LNCaP clone FGC (cell line): ENCODE data around the gene PFDN4.
"Not testable (repeated sequence)": the region's sequence is repeated elsewhere in the genome, so short reads cannot be mapped to it uniquely, and the experiment has no call there.

Experiments
- DNase-seq: peaks from one replicate; pipeline ENCODE4 v3.0.0-alpha.2; 2011; ENCODE audit warnings: low read depth
- H3K4me3 ChIP-seq: 2 replicates; pipeline ENCODE4 v1.5.1; 2011; ENCODE audit warnings: mild to moderate bottlenecking, low read depth, low read length, control low read depth
- TF ChIP-seq, protein P1 (sequence below): IDR thresholded peaks from 2 replicates; pipeline ENCODE4 v1.5.1; 2012; ENCODE audit warnings: mild to moderate bottlenecking; ENCODE audit not compliant: control insufficient read depth, insufficient read depth; ENCODE audit errors: extremely low read depth

Gene PFDN4

GRCh38 chr20:54237116-54237943 lies 29.4 kb downstream of the PFDN4 start:
- no peak for DNase-seq
- TF ChIP-seq, protein P1, sequence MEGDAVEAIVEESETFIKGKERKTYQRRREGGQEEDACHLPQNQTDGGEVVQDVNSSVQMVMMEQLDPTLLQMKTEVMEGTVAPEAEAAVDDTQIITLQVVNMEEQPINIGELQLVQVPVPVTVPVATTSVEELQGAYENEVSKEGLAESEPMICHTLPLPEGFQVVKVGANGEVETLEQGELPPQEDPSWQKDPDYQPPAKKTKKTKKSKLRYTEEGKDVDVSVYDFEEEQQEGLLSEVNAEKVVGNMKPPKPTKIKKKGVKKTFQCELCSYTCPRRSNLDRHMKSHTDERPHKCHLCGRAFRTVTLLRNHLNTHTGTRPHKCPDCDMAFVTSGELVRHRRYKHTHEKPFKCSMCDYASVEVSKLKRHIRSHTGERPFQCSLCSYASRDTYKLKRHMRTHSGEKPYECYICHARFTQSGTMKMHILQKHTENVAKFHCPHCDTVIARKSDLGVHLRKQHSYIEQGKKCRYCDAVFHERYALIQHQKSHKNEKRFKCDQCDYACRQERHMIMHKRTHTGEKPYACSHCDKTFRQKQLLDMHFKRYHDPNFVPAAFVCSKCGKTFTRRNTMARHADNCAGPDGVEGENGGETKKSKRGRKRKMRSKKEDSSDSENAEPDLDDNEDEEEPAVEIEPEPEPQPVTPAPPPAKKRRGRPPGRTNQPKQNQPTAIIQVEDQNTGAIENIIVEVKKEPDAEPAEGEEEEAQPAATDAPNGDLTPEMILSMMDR, result no peak
- no peak overlapping the region for H3K4me3 ChIP-seq

DNA sequence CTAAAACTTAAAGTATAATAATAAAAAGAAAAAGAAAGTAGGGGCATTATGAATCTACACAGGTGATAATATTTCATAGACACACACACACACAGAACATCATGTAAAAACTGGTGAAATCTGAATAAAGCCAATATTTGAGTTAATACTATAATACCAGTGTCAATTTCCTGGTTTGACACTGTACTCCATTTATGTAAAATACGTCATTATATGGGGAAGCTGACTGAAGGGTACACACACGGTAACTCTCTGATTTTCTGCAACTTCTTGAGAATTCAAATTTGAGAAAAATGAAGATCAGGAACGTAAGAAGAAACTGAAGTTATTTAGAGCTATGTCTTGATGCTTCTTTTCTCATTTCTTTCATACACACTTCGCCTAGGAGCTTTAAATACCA lies 36.2 kb downstream of the PFDN4 start:
- no peak for DNase-seq
- no peak overlapping the region for H3K4me3 ChIP-seq

DNA sequence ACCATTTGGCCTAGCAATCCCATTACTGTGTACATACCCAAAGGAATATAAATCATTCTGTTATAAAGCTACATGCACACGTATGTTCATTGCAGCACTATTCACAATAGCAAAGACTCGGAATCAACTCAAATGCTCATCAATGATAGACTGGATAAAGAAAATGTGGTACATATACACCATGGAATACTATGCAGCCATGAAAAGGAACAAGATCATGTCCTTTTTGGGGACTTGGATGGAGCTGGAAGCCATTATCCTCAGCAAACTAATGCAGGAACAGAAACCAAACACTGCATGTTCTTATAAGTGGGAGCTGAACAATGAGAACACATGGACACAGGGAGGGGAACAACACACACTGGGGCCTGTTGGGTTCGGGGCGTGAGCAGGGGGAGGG lies 40.8 kb downstream of the PFDN4 start:
- H3K4me3 ChIP-seq, DNase-seq: not testable (repeated sequence)

More for the DNA sequence above, 36.2 kb downstream of the PFDN4 start:
- TF ChIP-seq, protein P1, result no peak

GRCh38 chr20:54250691-54251090 lies 42.8 kb downstream of the PFDN4 start:
- H3K4me3 ChIP-seq, result no peak overlapping the region
- TF ChIP-seq, protein P1, result no peak
- no peak for DNase-seq

GRCh38 chr20:54251096-54251495 lies 43.2 kb downstream of the PFDN4 start:
- H3K4me3 ChIP-seq, result no peak overlapping the region
- DNase-seq, result no peak
- TF ChIP-seq, protein P1, result no peak

DNA sequence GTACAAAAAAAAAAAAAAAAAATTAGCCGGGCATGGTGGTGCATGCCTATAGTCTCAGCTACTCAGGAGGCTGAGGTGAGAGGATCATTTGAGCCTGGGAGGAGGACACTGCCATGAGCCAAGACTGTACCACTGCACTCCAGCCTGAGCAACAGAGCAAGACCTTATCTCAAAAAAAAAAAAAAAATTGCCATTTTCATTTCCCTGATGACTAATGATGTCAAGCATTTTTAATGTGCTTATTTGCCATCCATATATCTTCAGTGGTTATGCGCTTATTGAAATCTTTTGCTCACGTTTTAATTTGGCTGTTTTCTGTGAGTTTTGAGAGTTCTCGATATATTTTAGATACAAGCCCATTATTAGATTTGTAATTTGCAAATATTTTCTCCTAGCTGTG lies 46.7 kb downstream of the PFDN4 start:
- TF ChIP-seq, protein P1, result no peak
- H3K4me3 ChIP-seq, result no peak overlapping the region
- DNase-seq, result no peak

- no peak for DNase-seq
- TF ChIP-seq, protein P1, result no peak
- no peak overlapping the region for H3K4me3 ChIP-seq
Measured at GRCh38 chr20:54255157-54255556, 47.3 kb downstream of the PFDN4 start.
